HG03432 (cell line): Measurements from ENCODE around the gene ANXA1.
"Not testable (repeated sequence)": the region's sequence is repeated elsewhere in the genome, so short reads cannot be mapped to it uniquely, and the experiment has no call there.

Source experiments
- ATAC-seq: cut with Tn5 transposase; IDR thresholded peaks from one replicate; pipeline ENCODE4 v1.9.1; 2021; ENCODE audit warnings: mild to moderate bottlenecking, moderate library complexity; ENCODE audit not compliant: unreplicated experiment

Gene ANXA1

DNA sequence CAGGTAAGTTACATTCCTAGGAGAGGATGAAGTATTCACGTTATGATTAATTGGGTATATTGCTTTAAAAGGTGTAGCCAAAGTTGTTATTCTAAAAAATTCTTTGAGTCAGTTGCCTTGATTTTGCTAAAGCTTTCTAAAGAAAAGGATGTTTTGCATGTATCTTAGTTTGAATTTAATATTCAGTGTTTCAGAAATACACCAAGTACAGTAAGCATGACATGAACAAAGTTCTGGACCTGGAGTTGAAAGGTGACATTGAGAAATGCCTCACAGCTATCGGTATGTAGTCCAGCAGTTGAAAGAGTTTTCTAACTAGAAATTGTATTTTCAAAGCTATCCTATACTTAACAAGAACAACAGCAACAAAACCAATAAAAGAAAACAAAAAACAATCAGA lies 14.2 kb downstream of the ANXA1 start:
- ATAC-seq = no peak

GRCh38 chr9:73166468-73166867 lies 14.8 kb downstream of the ANXA1 start:
- no peak for ATAC-seq

- ATAC-seq = peak; percentile 48
Observed at GRCh38 chr9:73167614-73168013, 15.9 kb downstream of the ANXA1 start.

GRCh38 chr9:73168298-73168934 lies 16.8 kb downstream of the ANXA1 start:
- ATAC-seq = no peak

GRCh38 chr9:73170185-73170957 lies 18.7 kb downstream of the ANXA1 start:
- ATAC-seq = no peak

DNA sequence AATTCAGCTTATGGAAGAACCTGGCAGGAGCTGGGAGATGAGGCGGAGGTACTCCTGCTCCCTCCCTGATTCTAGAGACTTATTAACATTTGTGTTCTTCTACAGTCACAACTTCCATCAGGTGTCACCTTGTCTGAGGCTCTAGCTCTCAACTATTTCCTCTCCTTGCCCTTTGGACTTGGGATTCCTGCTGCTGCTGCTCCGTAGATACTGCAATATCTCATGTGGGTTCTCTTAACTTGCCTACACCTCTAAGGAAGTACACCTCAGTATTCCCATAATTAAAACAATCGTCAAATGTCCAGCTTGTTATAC lies 21.2 kb downstream of the ANXA1 start:
- no peak for ATAC-seq

DNA sequence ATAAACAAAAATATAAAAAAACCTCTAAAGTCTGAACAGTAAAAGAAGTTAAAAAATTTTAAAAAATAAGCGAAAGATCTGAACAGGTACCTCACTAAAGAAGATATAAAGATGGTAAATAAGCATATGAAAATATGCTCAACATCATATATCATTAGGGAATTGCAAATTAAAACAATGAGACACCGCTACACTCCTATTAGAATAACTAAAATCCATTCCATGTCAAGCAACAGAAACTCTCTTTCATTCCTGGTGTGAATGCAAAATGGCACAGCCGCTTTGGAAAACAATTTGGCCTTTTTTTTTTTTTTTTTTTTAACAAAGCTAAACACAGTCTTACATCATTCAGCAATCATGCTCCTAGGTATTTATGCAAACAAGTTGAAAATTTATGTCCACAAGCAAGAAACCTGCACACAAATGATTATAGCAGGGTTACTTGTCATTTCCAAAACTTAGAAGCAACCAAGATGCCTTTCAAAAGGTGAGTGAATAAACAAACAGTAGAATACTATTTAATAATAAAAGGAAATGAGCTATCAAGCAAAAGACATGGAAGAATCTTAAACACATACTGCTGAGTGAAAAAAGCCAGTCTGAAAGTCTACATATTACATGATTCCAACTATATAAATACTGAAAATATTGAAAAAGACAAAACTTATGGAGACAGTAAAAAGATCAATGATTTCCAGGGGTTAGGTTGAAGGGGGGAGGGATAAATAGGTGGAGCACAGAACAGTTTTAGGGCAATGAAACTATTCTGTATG lies 22.1 kb downstream of the ANXA1 start:
- no peak for ATAC-seq

DNA sequence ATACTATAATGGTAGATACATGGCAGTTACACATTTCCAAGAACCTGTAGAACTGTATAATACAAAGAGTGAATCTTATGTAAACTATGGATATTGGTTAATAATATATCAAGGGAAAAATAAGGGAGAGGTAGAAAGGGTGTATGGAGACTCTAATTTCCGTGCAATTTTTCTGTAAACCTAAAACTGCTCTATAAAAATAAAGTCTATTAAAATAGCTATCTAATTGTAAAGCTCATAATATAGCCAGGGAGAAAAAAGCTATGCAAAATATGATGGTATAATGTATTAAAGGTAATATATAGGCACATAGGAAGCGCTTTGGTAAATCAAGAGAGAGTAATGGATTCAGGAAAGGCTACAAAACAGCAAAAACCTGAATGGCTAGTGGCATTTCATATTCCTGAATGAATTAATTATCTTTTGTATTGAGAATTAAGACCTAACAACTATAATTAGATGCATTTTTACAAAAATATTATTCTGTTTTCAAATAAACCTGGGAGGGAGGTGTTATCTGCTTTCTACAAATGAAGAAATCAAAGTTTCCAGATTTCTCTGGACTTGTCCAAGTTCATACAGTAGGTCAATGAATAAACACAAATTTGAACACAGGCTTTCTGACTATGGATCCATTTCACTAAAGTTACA lies 22.8 kb downstream of the ANXA1 start:
- ATAC-seq = no peak

DNA sequence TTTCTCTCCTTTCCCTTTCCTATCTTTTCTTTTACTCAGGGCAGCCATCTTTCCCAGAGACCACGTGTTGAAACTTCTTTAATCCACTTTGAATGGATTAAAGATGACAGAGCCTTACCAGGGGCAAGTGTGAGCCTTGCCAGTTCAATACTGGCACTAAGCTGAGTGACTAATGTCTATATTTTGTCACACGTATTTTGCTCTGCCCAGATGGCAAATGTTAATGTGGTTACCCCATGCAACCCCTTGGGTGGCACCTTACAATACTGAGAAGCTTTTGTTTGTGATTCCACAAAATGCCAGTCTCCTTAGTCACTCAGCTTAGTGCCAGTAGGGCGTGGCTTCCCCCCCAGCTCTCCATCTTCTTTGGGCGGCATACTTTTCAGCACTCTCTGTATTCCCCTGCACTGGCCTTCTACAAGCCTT lies 24.8 kb downstream of the ANXA1 start:
- ATAC-seq = no peak

DNA sequence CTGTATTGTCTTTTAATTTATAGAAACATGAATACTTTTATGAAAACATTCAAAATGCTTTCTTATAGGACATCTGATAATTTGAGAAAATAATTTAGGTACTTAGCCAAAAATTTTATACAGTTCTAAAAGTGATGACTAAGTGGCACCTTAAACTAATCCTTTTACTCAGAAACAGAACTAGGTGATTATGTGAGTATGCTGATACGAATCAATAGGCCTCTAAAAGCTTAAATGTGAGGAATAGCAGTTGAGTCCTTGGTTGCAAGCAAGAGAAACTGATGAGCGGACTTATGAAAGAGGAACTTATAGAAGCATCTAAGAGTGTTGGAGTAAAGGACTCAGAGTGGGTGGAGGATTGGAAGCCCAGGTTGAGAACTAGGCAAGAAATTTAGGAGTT lies 26.4 kb downstream of the ANXA1 start:
- ATAC-seq = no peak

- peak; percentile 57 for ATAC-seq
Observed at GRCh38 chr9:73179589-73179988, 27.9 kb downstream of the ANXA1 start.

- no peak for ATAC-seq
Observed at GRCh38 chr9:73180403-73180802, 28.7 kb downstream of the ANXA1 start.

DNA sequence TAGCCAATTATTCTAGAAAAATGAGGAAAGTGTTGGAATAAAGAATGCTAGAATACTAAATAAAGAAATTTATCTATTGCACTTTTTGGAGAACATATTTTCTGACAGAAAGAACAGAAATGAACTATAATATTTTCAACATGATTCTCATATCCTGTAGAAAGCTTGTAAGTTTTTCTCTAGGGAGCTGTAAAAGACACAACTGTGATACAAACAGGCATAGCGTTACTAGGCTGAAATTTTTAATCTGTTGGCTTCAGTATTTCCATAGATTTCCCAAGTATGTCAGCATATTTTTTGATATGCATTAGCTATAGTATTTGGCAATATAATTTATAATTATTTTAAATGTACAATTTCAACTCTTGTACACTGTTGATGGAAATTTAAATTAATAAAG lies 31.3 kb downstream of the ANXA1 start:
- no peak for ATAC-seq

DNA sequence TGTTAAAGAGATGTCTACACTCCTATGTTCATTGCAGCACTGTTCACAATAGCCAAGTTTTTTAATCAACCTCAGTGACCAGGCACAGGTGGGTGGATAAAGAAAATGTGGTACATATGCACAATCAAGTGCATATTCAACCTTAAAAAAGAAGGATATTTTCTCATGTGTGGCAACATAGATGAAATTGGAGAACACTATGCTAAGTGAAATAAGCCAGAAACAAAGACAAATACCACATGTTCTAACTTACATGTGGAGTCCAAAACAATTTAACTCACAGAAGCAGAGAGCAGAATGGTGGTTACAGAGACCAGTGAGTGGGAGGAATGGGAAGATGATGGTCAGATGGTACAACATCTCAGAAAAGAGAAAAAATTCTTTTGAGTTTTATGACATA lies 31.8 kb downstream of the ANXA1 start:
- no peak for ATAC-seq

DNA sequence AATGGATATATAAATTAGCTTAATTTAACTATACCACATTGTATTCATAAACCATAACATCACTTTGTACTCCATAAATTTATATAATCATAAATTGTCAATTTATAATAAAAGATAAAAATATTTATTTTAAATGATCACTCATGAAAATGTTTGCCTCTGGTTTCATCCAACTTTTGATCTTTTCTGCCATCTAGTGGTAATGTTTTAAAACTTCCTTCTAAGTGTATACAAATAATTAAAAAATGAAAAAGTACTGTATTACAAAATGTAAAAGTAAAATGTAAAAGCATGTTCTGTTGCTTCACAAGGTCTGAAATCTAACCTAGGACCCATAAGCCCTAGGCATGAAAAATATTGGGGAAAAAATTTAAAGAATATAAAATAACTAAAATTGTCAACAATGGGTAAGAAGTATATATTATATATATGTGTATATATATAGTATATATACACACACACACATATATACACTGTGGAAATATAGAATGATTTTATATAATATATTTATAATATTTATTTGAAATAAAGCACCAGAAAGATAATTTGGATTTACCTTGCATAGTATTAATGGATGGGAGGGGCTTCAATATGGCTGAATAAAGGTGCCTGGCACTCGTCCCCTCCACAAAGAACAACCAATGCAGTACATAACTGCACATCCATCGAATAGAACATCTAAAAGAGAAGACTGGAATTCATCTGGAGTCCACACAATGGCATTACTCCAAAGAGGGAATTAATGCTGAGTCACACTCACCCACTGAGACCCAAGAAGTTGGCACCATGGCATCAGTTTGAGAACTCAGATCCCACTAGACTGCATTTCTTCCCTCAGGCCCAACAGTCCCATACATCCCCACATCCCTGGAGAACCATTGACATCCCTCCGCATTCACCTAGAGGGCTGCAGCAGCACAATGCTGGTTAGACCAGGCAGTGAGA lies 32.5 kb downstream of the ANXA1 start:
- ATAC-seq = no peak

DNA sequence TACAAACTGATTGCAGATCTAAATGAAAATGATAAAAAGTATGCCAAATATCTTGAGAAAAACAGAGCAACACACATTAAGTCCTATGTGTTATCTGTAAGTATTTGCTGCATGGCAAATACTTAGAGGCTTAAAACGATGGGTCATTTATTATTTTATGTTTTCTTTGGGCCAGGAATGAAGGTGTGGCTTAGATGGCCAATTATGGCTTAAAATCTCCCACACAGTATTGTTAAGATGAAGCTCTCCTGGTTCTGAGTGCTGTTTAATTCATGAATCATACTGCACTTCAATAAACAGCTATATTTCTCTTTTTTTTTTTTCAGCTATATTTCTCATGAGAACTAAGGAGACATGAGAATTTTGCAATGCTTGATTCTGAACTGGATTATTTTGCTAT lies 39.4 kb downstream of the ANXA1 start:
- ATAC-seq = not testable (repeated sequence)

GRCh38 chr9:73194284-73194683 lies 42.6 kb downstream of the ANXA1 start:
- ATAC-seq = no peak

GRCh38 chr9:73199448-73199847 lies 47.8 kb downstream of the ANXA1 start:
- no peak for ATAC-seq

DNA sequence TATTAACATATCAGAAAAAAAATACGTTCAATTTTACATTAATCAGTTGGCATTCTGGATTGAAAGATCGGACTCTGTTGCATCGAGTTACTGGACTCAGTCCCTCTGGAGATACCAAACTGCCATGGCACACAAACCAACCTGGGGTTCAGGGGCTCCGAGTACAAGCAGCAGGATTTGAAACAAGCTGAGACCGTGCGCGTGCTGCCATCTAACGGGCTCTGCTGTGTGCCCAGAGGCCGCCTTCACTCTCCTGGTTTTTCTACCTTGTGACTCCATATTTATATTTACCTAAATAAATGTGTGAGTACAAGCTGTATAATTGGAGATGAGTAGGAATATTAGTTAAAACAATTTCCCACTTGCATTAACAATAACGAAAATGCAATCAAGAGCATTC lies 48.2 kb downstream of the ANXA1 start:
- no peak for ATAC-seq

- peak; percentile 60 for ATAC-seq
Observed at GRCh38 chr9:73200694-73201452, 49.2 kb downstream of the ANXA1 start.
